PC-3 (cell line): ENCODE measurements around the gene FAR1.

Source experiments
- CTCF ChIP-seq: fragments of 300-600 bp; sonication (generic); conservative IDR thresholded peaks from 2 replicates; pipeline ENCODE4 v1.5.1; 2017; ENCODE audit warnings: antibody characterized with exemption, low read depth, mild to moderate bottlenecking, low read length
- EZH2 ChIP-seq: fragments of 300-600 bp; sonication (generic); IDR thresholded peaks from one replicate; pipeline ENCODE4 v1.6.1; 2017; ENCODE audit warnings: antibody characterized with exemption, mild to moderate bottlenecking, low read length; ENCODE audit not compliant: unreplicated experiment

GRCh38 chr11:13667245-13667644, 1.2 kb upstream of the FAR1 start:
- no peak for TF ChIP-seq CTCF
- no peak for TF ChIP-seq EZH2
